K562 (cell line): ENCODE data around the gene LYST. TPM values are rescaled to one million over a fixed set of nuclear protein-coding genes. Genes with fewer than 3 reads are reported as not detected.
A peak's percentile ranks its signal among the peaks of the same experiment; 100 is the strongest.

Experiments
- ATAC-seq: fragments of 200-7000 bp; cut with Tn5 transposase; 3 replicates; pipeline ENCODE4 v1.9.1; 2020; ENCODE audit warnings: moderate library complexity
- BruUV-seq: library from RNA; stranded (reverse); fragments of 400-500 nt; replicated peaks from 2 replicates; lab custom pipeline; 2021; lab: Mats Ljungman, UMichigan
- CTCF ChIA-PET: fragments of 300-600 bp; formaldehyde crosslinking; extraction: SDS; loops from one replicate; lab custom pipeline; 2021; ENCODE audit warnings: low intra/inter-chr PET ratio; lab: Yijun Ruan, JAX
- POLR2A ChIA-PET: fragments of 300-600, 350-650 bp; sonication (Branson Sonifier 250); formaldehyde crosslinking; extraction: SDS; loops from one replicate; lab custom pipeline; 2021; ENCODE audit warnings: antibody characterized with exemption, inconsistent platforms; lab: Yijun Ruan, JAX
- DNase-seq, 4 experiments: peaks; one replicate each; pipeline versions ENCODE4 v3.0.0 to v3.0.0-alpha.2; 2011 to 2018; ENCODE audit warnings: low spot score in 3 of 4, mixed read lengths in 3 of 4; ENCODE audit errors: extremely low read depth in 1 of 4
- FAIRE-seq: peaks from 2 replicates; lab custom pipeline; 2011; peaks lifted over from hg19 to GRCh38; lab: Jason Lieb, UNC
- H2AFZ ChIP-seq: 2 replicates; pipeline ENCODE4 v1.6.0; 2011; ENCODE audit warnings: low read depth, low read length, control low read depth, inconsistent platforms
- H3K27ac ChIP-seq: fragments of 200-600 bp; 3 replicates; pipeline ENCODE4 v1.8.0; 2011; ENCODE audit warnings: low read depth, mild to moderate bottlenecking, control low read depth, inconsistent platforms, low read length, moderate library complexity, mixed read lengths; ENCODE audit errors: extremely low read depth
- H3K27me3 ChIP-seq, 2 experiments: fragments of 300-600 bp in 1 of 2; 2 replicates in 1 of 2; 3 replicates in 1 of 2; pipeline versions ENCODE4 v1.6.0 to v1.8.0; 2011; ENCODE audit warnings: inconsistent platforms in 2 of 2, low read length in 2 of 2, mild to moderate bottlenecking in 1 of 2, mixed read lengths in 1 of 2, moderate library complexity in 1 of 2; ENCODE audit not compliant: control insufficient read depth in 2 of 2, insufficient read depth in 2 of 2
- H3K36me3 ChIP-seq: fragments of 300-600 bp; 3 replicates; pipeline ENCODE4 v1.8.0; 2011; ENCODE audit warnings: mild to moderate bottlenecking, low read length, inconsistent platforms; ENCODE audit not compliant: control insufficient read depth, insufficient read depth
- H3K4me1 ChIP-seq, 2 experiments: fragments of 200-600 bp in 1 of 2; replicated peaks in 1 of 2; 2 replicates in 1 of 2; 3 replicates in 1 of 2; pipeline versions ENCODE4 v1.5.1 to v1.8.0; 2011; ENCODE audit warnings: inconsistent platforms in 2 of 2, low read length in 2 of 2, mild to moderate bottlenecking in 1 of 2, mixed read lengths in 1 of 2, moderate library complexity in 1 of 2; ENCODE audit not compliant: control insufficient read depth in 2 of 2, insufficient read depth in 2 of 2
- H3K4me2 ChIP-seq: 2 replicates; pipeline ENCODE4 v1.6.1; 2011; ENCODE audit warnings: low read length, control low read depth, inconsistent platforms, mixed read lengths; ENCODE audit not compliant: insufficient read depth
- H3K4me3 ChIP-seq: fragments of 200-600 bp; sonication (generic), shearing (Covaris generic); 2 replicates; pipeline ENCODE4 v1.5.1; 2016; ENCODE audit warnings: control low read depth, inconsistent platforms
- H3K79me2 ChIP-seq: fragments of 200-600 bp; 3 replicates; pipeline ENCODE4 v1.8.0; 2011; ENCODE audit warnings: low read length, inconsistent platforms; ENCODE audit not compliant: control insufficient read depth, insufficient read depth
- H3K9ac ChIP-seq, 2 experiments: 2 replicates each; pipeline versions ENCODE4 v1.6.0 to v1.6.1; 2011; ENCODE audit warnings: low read depth in 2 of 2, low read length in 2 of 2, control low read depth in 1 of 2, inconsistent platforms in 1 of 2, mild to moderate bottlenecking in 1 of 2, mixed read lengths in 1 of 2; ENCODE audit not compliant: insufficient read depth in 1 of 2
- H3K9me1 ChIP-seq: one replicate; pipeline ENCODE4 v1.6.0; 2011; ENCODE audit warnings: inconsistent platforms, mild to moderate bottlenecking, low read length, moderate library complexity; ENCODE audit not compliant: control insufficient read depth, insufficient read depth
- H3K9me3 ChIP-seq: replicated peaks from 2 replicates; pipeline ENCODE4 v1.5.1; 2011; ENCODE audit warnings: low read depth, low read length, inconsistent platforms; ENCODE audit not compliant: control insufficient read depth, insufficient read depth
- H4K20me1 ChIP-seq: replicated peaks from 2 replicates; pipeline ENCODE4 v1.6.1; 2011; ENCODE audit warnings: low read length, inconsistent platforms, mixed read lengths; ENCODE audit not compliant: control insufficient read depth, insufficient read depth
- ATF3 ChIP-seq, 2 experiments: fragments of 450-650 bp in 1 of 2; sonication (generic) in 1 of 2; formaldehyde crosslinking in 1 of 2; IDR thresholded peaks in 1 of 2; conservative IDR thresholded peaks in 1 of 2; 2 replicates each; pipeline versions ENCODE4 v1.6.1 to v1.8.1; 2016 to 2023; ENCODE audit warnings: mild to moderate bottlenecking in 2 of 2, moderate library complexity in 2 of 2, inconsistent platforms in 1 of 2, missing genetic modification reagents in 1 of 2
- MXI1 ChIP-seq: IDR thresholded peaks from 2 replicates; pipeline ENCODE4 v1.6.1; 2011; ENCODE audit warnings: low read depth, mild to moderate bottlenecking, improper control_type of control experiment, low read length
- NFYB ChIP-seq: IDR thresholded peaks from 2 replicates; pipeline ENCODE4 v1.6.1; 2011; ENCODE audit warnings: mild to moderate bottlenecking, moderate library complexity; ENCODE audit not compliant: insufficient read length; ENCODE audit errors: extremely low read depth
- RAD51 ChIP-seq: fragments of 450-650 bp; IDR thresholded peaks from 2 replicates; pipeline ENCODE4 v1.7.1; 2016; ENCODE audit warnings: low read depth, mild to moderate bottlenecking, borderline replicate concordance
- ZNF518B ChIP-seq: fragments of 250-450 bp; sonication (Bioruptor Pico); IDR thresholded peaks from 2 replicates; pipeline ENCODE4 v1.5.0; 2021; ENCODE audit warnings: mild to moderate bottlenecking, moderate library complexity
- WGBS: fragments of 100-300 bp; shearing (Covaris generic); methylation state at CpG from one replicate; pipeline ENCODE4 v1.1.6; 2016; ENCODE audit warnings: low coverage, mixed read lengths; ENCODE audit not compliant: insufficient coverage; ENCODE audit errors: missing lambda C conversion rate; 5-methylcytosine and 5-hydroxymethylcytosine counted together
- in situ Hi-C: fragments of 300-500 bp; cut with MboI; formaldehyde crosslinking; loops from 4 replicates; pipeline ENCODE4 v1.15.0; 2018; ENCODE audit warnings: inconsistent platforms, mixed read lengths
- intact Hi-C: fragments of 100-400 bp; cut with micrococcal nuclease; formaldehyde crosslinking; loops from 2 replicates; pipeline ENCODE4 v1.14.2; 2022
- polyA plus RNA-seq, 8 experiments: library from polyadenylated mRNA; depleted of rRNA in 4 of 8; stranded (reverse) in 5 of 8; unstranded in 3 of 8; fragments of >200 nt; fragmentation: Nextera tagmentation in 2 of 8; fragmentation: Illumina TruSeq in 1 of 8; extraction: Ambion mirVana in 2 of 8; extraction: Trizol in 1 of 8; gene quantifications; 2 replicates each; pipeline versions ENCODE4 v1.2.1 to v1.2.3, GENCODE V29; 2011 to 2014; ENCODE audit warnings: inconsistent platforms in 1 of 8, missing spikeins in 1 of 8
- total RNA-seq, 7 experiments: library from RNA; depleted of rRNA in 6 of 7; stranded (reverse); fragments of >200 nt in 6 of 7; fragmentation: Illumina TruSeq in 2 of 7; extraction: Trizol in 2 of 7; gene quantifications; 2 replicates each; pipeline versions ENCODE4 v1.2.1 to v1.2.3, GENCODE V29; 2011 to 2021; ENCODE audit warnings: low replicate concordance in 1 of 7

The LYST gene
- total and polyA plus RNA-seq, 9 of the 15 experiments (the other 6 are each of a cell fraction or from before 2014, with no cell fraction given) = 0.73 to 2.4 (median 1.4) TPM

GRCh38 chr1:235722858-235723257 is 143.8 kb downstream of the LYST start (continued):
- TF ChIP-seq ZNF518B (CRISPR knock-in tag) (no peak), NFYB (no peak), MXI1 (no peak)

GRCh38 chr1:235721982-235722381 is 144.7 kb downstream of the LYST start:
- H3K9me3 ChIP-seq = no peaks in the 10 kb centered on the region
- no peaks in the 10 kb centered on the region for H3K79me2 ChIP-seq
- H3K36me3 ChIP-seq = no peaks in the 10 kb centered on the region
- H2AFZ ChIP-seq = no peak overlapping the region
- POLR2A ChIA-PET = no interaction called here
- H3K4me3 ChIP-seq = no peak overlapping the region
- no peaks in the 10 kb centered on the region for H4K20me1 ChIP-seq
- WGBS = 2% methylated on average over 4 of the region's 4 CpGs
- no peaks in the 10 kb centered on the region for H3K9me1 ChIP-seq
- CTCF ChIA-PET = no interaction called here
- no peak overlapping the region for H3K4me2 ChIP-seq
- BruUV-seq = no TSS peak
- H3K4me1 ChIP-seq = no peaks in the 10 kb centered on the region
- H3K27me3 ChIP-seq = peaks cover 0 to 6% of the 10 kb centered on the region in 2 experiments; a peak in 2 of 5 replicates
- no peak for ATAC-seq
- in situ Hi-C loops (no loop called here), intact Hi-C loops (no loop called here)
- H3K27ac ChIP-seq = no peak overlapping the region
- no peak for TF ChIP-seq RAD51
- TF ChIP-seq ATF3 (IDR thresholded peaks at IDR 0.05) = 0 out of 2 replicates have a peak, but pooled peaks have one; percentile 9
- TF ChIP-seq ATF3 (CRISPR knock-in tag; conservative IDR thresholded peaks at IDR 0.05) = no peak
- FAIRE-seq = no peak
- H3K9ac ChIP-seq = no peak overlapping the region
- DNase-seq = no peak
